ENCODE measurements around the gene GNAT3. TPM values are rescaled to one million over a fixed set of nuclear protein-coding genes. Genes with fewer than 3 reads are reported as not detected.

The GNAT3 gene
- total RNA-seq, 1 donor from 2014 or later = not detected

DNA sequence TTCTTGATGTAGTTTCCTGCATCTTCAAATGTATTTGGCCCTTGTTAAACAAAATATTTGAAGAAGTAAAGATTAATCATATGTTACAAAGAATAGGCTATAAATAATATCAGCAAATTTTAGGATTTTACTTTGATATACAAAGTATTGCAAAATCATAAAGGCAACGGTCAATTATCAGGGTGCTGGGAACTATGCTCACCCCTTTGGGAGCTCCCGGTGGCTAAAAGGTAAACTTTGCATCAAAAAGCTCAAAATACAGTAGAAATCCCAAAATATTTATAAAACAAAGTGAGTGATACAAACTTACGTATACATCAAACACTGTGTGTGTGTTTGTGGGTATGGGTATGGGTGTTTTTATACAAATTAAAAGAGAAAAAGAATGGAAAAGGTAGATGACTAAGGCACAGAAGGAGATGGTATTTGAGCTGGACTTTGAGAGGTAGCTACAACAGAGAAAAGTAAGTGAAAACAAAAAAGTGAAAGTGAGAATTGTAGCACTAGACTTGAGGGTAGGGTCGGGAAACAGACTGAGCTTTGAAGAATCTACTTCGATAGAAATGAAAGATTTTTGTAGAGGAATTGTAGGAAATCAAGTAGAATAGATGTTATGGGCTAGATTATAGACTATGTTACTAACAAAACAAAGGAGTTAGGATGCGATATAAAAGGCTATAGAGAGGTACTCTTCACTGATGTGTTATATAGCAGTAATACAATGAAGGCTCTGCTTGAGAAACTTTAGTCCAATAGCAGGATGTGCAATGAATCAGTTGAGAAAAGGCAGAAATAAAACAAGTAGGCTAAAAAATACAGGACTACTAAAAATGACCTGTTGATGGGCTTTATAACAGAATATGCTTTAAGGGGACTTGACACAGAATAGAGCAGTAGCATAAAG is 52.8 kb downstream of the GNAT3 start:
- TF ChIP-seq, protein P1, sequence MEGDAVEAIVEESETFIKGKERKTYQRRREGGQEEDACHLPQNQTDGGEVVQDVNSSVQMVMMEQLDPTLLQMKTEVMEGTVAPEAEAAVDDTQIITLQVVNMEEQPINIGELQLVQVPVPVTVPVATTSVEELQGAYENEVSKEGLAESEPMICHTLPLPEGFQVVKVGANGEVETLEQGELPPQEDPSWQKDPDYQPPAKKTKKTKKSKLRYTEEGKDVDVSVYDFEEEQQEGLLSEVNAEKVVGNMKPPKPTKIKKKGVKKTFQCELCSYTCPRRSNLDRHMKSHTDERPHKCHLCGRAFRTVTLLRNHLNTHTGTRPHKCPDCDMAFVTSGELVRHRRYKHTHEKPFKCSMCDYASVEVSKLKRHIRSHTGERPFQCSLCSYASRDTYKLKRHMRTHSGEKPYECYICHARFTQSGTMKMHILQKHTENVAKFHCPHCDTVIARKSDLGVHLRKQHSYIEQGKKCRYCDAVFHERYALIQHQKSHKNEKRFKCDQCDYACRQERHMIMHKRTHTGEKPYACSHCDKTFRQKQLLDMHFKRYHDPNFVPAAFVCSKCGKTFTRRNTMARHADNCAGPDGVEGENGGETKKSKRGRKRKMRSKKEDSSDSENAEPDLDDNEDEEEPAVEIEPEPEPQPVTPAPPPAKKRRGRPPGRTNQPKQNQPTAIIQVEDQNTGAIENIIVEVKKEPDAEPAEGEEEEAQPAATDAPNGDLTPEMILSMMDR (conservative IDR thresholded peaks at IDR 0.05) = no peak

DNA sequence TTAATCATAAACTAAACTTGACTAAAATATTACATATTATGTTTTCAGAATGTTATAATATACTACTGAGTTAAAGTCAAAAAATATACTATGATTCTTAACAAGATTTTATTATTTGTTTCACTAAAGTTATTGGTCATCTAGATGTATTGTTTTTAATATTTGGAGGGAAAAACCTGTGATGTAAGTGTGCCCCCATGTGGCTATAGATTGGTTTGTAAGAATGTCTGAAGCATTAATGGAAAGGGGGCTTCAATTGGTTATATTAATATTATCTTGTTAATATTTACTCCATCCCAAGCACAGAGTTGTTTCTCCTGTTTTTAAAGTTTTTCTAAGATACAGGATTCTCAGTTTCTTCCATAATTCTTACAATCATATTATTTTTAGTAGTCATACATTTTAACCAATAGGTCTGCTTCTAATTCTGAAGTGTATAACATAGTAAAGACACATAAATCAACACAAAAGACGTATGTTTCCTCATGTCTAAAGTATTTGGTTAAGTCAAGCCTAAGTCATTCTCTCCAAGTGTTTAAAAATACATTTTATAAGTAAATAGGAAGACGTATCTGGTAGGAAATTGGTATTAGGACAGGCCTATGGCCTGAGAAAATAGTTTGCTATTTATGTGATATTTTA is 58.0 kb downstream of the GNAT3 start:
- H3K27ac Mint-ChIP-seq (ENCODE audit: unreplicated experiment) = no peak overlapping the region
- peaks cover 2% of the 10 kb centered on the region for H3K9me3 Mint-ChIP-seq
- no peak overlapping the region for H3K4me3 Mint-ChIP-seq
- peaks cover 2% of the 10 kb centered on the region for H3K36me3 Mint-ChIP-seq (ENCODE audit: low read depth)
- no peak for DNase-seq (ENCODE audit: low read depth, low spot score)
- H3K4me1 Mint-ChIP-seq = no peaks in the 10 kb centered on the region
- H3K27me3 Mint-ChIP-seq (ENCODE audit: low read depth) = no peaks in the 10 kb centered on the region
- TF ChIP-seq, protein P1 (conservative IDR thresholded peaks at IDR 0.05) = peak; percentile 69

More for the DNA sequence above, 52.8 kb downstream of the GNAT3 start:
- H3K36me3 Mint-ChIP-seq (ENCODE audit: low read depth) = no peaks in the 10 kb centered on the region
- H3K4me1 Mint-ChIP-seq = no peaks in the 10 kb centered on the region
- no peaks in the 10 kb centered on the region for H3K9me3 Mint-ChIP-seq
- DNase-seq (ENCODE audit: low read depth, low spot score) = no peak
- no peak overlapping the region for H3K4me3 Mint-ChIP-seq
- no peaks in the 10 kb centered on the region for H3K27me3 Mint-ChIP-seq (ENCODE audit: low read depth)
- no peak overlapping the region for H3K27ac Mint-ChIP-seq (ENCODE audit: unreplicated experiment)

DNA sequence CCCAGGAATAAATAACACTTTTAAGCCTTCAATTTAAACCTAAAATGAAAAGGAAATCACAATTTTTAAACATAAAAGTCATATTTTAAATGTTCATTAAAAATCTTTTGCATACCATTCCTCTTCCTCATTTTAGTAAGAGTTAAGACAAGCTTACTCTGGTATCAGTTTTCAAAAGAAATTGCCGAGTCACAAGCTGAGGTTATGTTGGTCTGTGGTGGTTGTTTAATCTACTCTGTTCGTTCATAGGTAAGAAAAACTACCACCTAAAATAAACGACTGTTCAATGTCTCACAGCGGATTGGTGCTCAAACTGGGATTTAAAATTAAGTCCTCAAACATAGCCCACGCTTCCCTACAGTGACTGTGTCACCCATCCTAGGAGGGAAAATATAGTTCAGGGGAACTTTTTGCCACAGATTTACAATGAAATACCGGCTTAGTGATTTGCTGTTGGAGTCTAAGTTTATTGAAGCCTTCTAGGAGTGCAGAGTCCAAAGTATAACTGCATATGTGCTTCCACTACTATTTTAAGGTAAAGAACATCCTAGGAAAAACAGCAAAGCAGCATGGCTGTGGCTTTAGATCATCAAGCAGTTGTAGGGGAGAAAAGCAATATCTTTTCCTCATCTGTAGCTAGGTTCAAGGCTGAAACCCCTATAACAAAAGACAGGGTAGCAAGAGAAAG is 61.1 kb downstream of the GNAT3 start:
- H3K36me3 Mint-ChIP-seq (ENCODE audit: low read depth) = peaks cover 2% of the 10 kb centered on the region
- no peaks in the 10 kb centered on the region for H3K27me3 Mint-ChIP-seq (ENCODE audit: low read depth)
- H3K4me1 Mint-ChIP-seq = no peaks in the 10 kb centered on the region
- no peak for DNase-seq (ENCODE audit: low read depth, low spot score)
- no peak overlapping the region for H3K27ac Mint-ChIP-seq (ENCODE audit: unreplicated experiment)
- no peak overlapping the region for H3K4me3 Mint-ChIP-seq
- H3K9me3 Mint-ChIP-seq = peaks cover 2% of the 10 kb centered on the region
- TF ChIP-seq, protein P1 (conservative IDR thresholded peaks at IDR 0.05) = no peak

DNA sequence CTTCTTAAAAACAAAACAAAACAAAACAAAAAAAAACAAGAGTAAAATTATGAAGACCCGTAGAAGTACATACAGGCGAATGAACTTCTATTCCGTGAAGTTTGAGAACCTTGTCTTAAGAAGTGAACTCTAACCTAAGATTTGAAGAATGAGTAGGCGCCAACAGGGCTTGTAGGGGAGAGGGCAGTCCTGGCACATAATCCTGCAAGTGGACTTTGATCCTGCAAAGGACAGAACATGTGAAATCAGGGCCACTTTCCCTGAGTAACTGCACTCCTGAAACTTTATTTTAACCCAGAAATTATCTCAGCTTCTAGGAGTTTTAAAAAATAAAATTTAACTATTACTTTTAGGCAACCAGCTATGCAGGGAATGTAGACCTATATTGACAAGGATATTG is 62.0 kb downstream of the GNAT3 start:
- no peaks in the 10 kb centered on the region for H3K4me1 Mint-ChIP-seq
- no peak for DNase-seq (ENCODE audit: low read depth, low spot score)
- H3K27ac Mint-ChIP-seq (ENCODE audit: unreplicated experiment) = no peak overlapping the region
- H3K4me3 Mint-ChIP-seq = no peak overlapping the region
- peaks cover 2% of the 10 kb centered on the region for H3K9me3 Mint-ChIP-seq
- no peaks in the 10 kb centered on the region for H3K27me3 Mint-ChIP-seq (ENCODE audit: low read depth)
- peaks cover 2% of the 10 kb centered on the region for H3K36me3 Mint-ChIP-seq (ENCODE audit: low read depth)
- TF ChIP-seq, protein P1 (conservative IDR thresholded peaks at IDR 0.05) = no peak

DNA sequence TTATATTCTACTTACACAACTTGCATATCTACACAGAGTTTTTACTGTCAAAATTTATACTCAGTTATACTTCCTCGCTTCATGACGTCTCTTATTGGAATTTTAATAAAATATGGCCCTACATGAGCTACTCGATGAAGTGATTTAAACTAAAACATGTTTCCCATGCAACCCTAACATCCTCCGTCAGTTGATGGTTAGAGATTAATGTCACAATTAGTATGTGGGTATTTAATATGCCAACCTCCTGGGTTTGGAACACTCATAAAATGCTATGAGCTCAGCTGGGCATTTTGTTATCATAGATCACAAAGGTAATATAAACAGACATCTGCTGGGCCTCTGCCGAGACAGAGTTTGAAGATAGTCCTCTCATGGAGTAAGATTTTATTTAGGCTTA is 66.5 kb downstream of the GNAT3 start:
- Mint-ChIP-seq H3K9me3 (peaks cover 2% of the 10 kb centered on the region), H3K27ac (ENCODE audit: unreplicated experiment) (no peak overlapping the region), H3K27me3 (ENCODE audit: low read depth) (no peaks in the 10 kb centered on the region), H3K4me1 (no peaks in the 10 kb centered on the region), H3K36me3 (ENCODE audit: low read depth) (no peaks in the 10 kb centered on the region), H3K4me3 (no peak overlapping the region)
- DNase-seq (ENCODE audit: low read depth, low spot score) = no peak
- TF ChIP-seq, protein P1 (conservative IDR thresholded peaks at IDR 0.05) = no peak
